ENCODE results near the gene TSPAN7.

DNA sequence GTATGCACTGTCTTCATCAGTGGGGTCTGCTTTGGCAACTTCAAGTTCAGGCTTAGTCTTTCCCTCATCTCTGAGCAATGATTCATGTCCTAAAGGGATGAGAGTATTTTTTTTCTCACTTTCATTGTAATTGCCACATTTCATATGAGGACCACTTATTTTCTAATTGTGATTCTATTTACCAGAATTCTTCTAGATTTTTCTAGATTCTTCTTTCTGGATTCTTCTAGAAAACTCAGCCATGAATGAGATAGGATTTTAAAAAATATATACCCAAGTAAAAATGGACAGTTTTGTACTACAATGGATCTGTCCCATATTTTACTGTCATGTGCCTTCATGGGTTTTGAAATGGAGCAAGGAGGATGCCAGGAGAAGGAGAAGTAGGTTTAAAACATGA is 78.4 kb downstream of the TSPAN7 start:
- TF ChIP-seq, protein P1, sequence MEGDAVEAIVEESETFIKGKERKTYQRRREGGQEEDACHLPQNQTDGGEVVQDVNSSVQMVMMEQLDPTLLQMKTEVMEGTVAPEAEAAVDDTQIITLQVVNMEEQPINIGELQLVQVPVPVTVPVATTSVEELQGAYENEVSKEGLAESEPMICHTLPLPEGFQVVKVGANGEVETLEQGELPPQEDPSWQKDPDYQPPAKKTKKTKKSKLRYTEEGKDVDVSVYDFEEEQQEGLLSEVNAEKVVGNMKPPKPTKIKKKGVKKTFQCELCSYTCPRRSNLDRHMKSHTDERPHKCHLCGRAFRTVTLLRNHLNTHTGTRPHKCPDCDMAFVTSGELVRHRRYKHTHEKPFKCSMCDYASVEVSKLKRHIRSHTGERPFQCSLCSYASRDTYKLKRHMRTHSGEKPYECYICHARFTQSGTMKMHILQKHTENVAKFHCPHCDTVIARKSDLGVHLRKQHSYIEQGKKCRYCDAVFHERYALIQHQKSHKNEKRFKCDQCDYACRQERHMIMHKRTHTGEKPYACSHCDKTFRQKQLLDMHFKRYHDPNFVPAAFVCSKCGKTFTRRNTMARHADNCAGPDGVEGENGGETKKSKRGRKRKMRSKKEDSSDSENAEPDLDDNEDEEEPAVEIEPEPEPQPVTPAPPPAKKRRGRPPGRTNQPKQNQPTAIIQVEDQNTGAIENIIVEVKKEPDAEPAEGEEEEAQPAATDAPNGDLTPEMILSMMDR (IDR thresholded peaks at IDR 0.05; ENCODE audit: insufficient read depth, low read depth, low read length) = no peak
- TF ChIP-seq EZH2 (IDR thresholded peaks at IDR 0.05; ENCODE audit: insufficient read depth, low read length) = no peak

Data from astrocyte (in vitro differentiated cells and primary cell).